ENCODE data around the gene ACVR1.
A peak's percentile ranks its signal among the peaks of the same experiment; 100 is the strongest.
"Not testable (repeated sequence)": the region's sequence is repeated elsewhere in the genome, so short reads cannot be mapped to it uniquely, and the experiment has no call there.

Gene ACVR1

GRCh38 chr2:157900684-157901083 lies 24.6 kb upstream of the ACVR1 start:
- Mint-ChIP-seq H3K4me1 (ENCODE audit: low read depth) (peaks cover 55% of the 10 kb centered on the region), H3K27ac (peak overlapping the region; percentile 100), H3K9me3 (peaks cover 3% of the 10 kb centered on the region), H3K4me3 (peak overlapping the region; percentile 88), H3K27me3 (ENCODE audit: low read depth) (no peaks in the 10 kb centered on the region), H3K36me3 (ENCODE audit: low read depth) (peaks cover 6% of the 10 kb centered on the region)
- DNase-seq (ENCODE audit: low spot score): no peak

- Mint-ChIP-seq H3K27me3 (ENCODE audit: low read depth) (no peaks in the 10 kb centered on the region), H3K4me1 (ENCODE audit: low read depth) (peaks cover 58% of the 10 kb centered on the region), H3K9me3 (peaks cover 3% of the 10 kb centered on the region), H3K36me3 (ENCODE audit: low read depth) (peaks cover 6% of the 10 kb centered on the region), H3K27ac (peak overlapping the region; percentile 100), H3K4me3 (peak overlapping the region; percentile 88)
- DNase-seq (ENCODE audit: low spot score): no peak
Measured at GRCh38 chr2:157900203-157900602, 24.1 kb upstream of the ACVR1 start.

GRCh38 chr2:157899125-157899839 lies 23.2 kb upstream of the ACVR1 start:
- peak; percentile 53 for DNase-seq (ENCODE audit: low spot score)
- peaks cover 6% of the 10 kb centered on the region for H3K36me3 Mint-ChIP-seq (ENCODE audit: low read depth)
- peaks cover 3% of the 10 kb centered on the region for H3K9me3 Mint-ChIP-seq
- H3K4me1 Mint-ChIP-seq (ENCODE audit: low read depth): peaks cover 59% of the 10 kb centered on the region
- no peaks in the 10 kb centered on the region for H3K27me3 Mint-ChIP-seq (ENCODE audit: low read depth)
- H3K4me3 Mint-ChIP-seq: peak overlapping the region; percentile 88
- peak overlapping the region; percentile 100 for H3K27ac Mint-ChIP-seq

DNA sequence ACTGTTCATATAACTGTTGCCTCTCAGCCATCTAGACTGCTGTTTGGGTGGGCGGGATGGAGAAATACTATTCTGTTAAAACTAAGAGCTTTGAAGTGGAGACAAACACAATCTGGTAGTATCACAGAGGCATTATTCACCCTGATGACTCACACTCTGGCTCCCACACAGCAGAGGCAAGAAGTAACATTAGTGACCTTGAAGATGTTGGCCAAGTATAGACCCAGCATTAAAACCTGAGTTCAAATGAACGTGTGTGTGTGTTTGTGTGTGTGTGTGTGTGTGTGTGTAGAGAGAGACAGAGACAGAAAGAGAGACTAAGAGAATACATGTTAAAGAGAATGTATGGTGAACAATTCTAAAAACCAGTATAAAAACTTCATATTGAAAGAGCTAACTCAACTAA lies 22.5 kb upstream of the ACVR1 start:
- peak; percentile 83 for DNase-seq (ENCODE audit: low spot score)
- H3K27ac Mint-ChIP-seq: peak overlapping the region; percentile 100
- peak overlapping the region; percentile 88 for H3K4me3 Mint-ChIP-seq
- peaks cover 62% of the 10 kb centered on the region for H3K4me1 Mint-ChIP-seq (ENCODE audit: low read depth)
- H3K27me3 Mint-ChIP-seq (ENCODE audit: low read depth): no peaks in the 10 kb centered on the region
- peaks cover 3% of the 10 kb centered on the region for H3K9me3 Mint-ChIP-seq
- H3K36me3 Mint-ChIP-seq (ENCODE audit: low read depth): peaks cover 6% of the 10 kb centered on the region

GRCh38 chr2:157897106-157897971 lies 21.2 kb upstream of the ACVR1 start:
- peak; percentile 44 for DNase-seq (ENCODE audit: low spot score)
- H3K27me3 Mint-ChIP-seq (ENCODE audit: low read depth): no peaks in the 10 kb centered on the region
- H3K4me1 Mint-ChIP-seq (ENCODE audit: low read depth): peaks cover 65% of the 10 kb centered on the region
- H3K9me3 Mint-ChIP-seq: peaks cover 3% of the 10 kb centered on the region
- peak overlapping the region; percentile 88 for H3K4me3 Mint-ChIP-seq
- peak overlapping the region; percentile 100 for H3K27ac Mint-ChIP-seq
- peaks cover 6% of the 10 kb centered on the region for H3K36me3 Mint-ChIP-seq (ENCODE audit: low read depth)

DNA sequence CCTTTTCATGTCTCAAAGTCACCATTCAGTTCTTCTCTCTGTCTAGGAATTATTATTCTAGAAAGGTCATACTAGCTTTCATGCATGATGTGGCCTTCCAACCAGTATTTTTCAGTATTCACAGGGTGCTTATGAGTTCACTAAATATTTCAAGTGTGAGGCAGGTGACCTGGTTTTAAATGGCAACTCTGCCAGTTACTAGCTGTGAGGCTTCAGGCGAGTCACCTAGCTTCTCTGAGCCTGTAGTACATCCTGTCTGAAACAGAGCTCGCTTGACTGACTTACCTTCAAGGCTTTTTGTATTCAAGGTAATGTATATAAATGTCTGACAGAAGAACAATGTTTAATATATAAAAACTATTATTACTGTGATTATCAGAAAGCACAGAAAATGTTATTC lies 19.4 kb upstream of the ACVR1 start:
- H3K4me3 Mint-ChIP-seq: no peak overlapping the region
- DNase-seq (ENCODE audit: low spot score): no peak
- H3K4me1 Mint-ChIP-seq (ENCODE audit: low read depth): peaks cover 68% of the 10 kb centered on the region
- no peaks in the 10 kb centered on the region for H3K27me3 Mint-ChIP-seq (ENCODE audit: low read depth)
- peaks cover 10% of the 10 kb centered on the region for H3K36me3 Mint-ChIP-seq (ENCODE audit: low read depth)
- H3K9me3 Mint-ChIP-seq: peaks cover 3% of the 10 kb centered on the region
- no peak overlapping the region for H3K27ac Mint-ChIP-seq

DNA sequence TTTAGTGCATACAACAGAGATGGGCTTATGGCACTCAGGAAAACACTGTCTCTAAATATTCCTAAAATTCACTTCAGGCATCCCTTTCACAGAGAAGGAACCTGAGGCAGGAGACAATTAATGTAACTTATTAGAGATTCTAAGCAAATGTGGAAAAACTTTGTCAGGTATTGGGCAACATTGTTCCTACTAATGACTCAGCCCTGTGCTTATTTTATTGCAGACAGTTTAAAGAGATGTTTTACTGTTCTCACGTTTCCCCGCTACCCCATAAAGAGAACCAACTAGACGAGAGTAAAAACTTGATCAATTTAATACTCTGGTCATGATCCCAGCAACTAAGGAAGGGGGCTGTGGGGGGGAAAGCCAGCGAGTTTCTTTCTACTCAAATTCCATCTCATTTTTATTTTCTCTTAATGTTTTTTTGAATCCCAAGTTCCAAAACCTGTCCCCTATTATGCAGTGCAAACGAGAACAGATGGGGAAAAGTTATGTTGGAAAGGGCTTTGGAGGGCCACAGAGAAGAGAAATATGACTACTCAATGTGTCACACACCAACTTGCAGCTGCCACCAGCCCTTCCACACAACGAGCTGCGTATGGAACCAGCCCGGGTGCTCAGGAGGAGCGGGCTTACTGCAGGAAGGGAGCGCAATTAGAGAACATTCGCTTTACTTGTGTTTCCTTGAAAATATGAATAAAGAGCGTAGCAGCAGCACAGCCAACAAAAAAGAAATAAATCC lies 18.7 kb upstream of the ACVR1 start:
- peaks cover 66% of the 10 kb centered on the region for H3K4me1 Mint-ChIP-seq (ENCODE audit: low read depth)
- no peak for DNase-seq (ENCODE audit: low spot score)
- H3K36me3 Mint-ChIP-seq (ENCODE audit: low read depth): peaks cover 12% of the 10 kb centered on the region
- H3K4me3 Mint-ChIP-seq: no peak overlapping the region
- peaks cover 4% of the 10 kb centered on the region for H3K9me3 Mint-ChIP-seq
- H3K27ac Mint-ChIP-seq: peak overlapping the region; percentile 52
- no peaks in the 10 kb centered on the region for H3K27me3 Mint-ChIP-seq (ENCODE audit: low read depth)

GRCh38 chr2:157893611-157894010 lies 17.5 kb upstream of the ACVR1 start:
- Mint-ChIP-seq H3K36me3 (ENCODE audit: low read depth) (peaks cover 17% of the 10 kb centered on the region), H3K27ac (no peak overlapping the region), H3K9me3 (peaks cover 11% of the 10 kb centered on the region), H3K27me3 (ENCODE audit: low read depth) (no peaks in the 10 kb centered on the region), H3K4me3 (no peak overlapping the region), H3K4me1 (ENCODE audit: low read depth) (peaks cover 62% of the 10 kb centered on the region)
- DNase-seq (ENCODE audit: low spot score): no peak

DNA sequence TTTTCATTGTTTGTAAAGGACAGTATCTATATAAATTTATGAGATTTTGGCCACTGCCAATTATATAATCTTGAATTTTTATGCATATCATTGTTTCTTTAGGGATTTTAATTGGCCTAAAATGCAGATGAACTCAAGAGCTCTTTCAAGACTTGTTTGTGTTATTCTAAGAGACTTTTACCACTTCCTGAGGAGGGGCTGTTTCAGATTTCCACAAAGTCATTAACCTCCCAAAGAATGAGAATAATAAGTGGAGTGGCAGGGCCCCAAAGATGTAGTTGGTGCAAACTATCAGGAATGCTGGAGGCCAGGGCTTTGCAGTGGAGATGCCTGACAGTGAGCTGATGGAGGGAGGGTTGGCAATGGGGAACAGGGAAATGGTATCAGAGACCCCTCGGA lies 15.5 kb upstream of the ACVR1 start:
- H3K27ac Mint-ChIP-seq: peak overlapping the region; percentile 73

GRCh38 chr2:157890969-157891642 lies 15.0 kb upstream of the ACVR1 start:
- H3K4me1 Mint-ChIP-seq (ENCODE audit: low read depth): peaks cover 44% of the 10 kb centered on the region
- peaks cover 8% of the 10 kb centered on the region for H3K9me3 Mint-ChIP-seq
- H3K27ac Mint-ChIP-seq: peak overlapping the region; percentile 78
- H3K4me3 Mint-ChIP-seq: peak overlapping the region; percentile 79
- H3K36me3 Mint-ChIP-seq (ENCODE audit: low read depth): peaks cover 16% of the 10 kb centered on the region
- DNase-seq (ENCODE audit: low spot score): no peak
- no peaks in the 10 kb centered on the region for H3K27me3 Mint-ChIP-seq (ENCODE audit: low read depth)

More for the DNA sequence above, 15.5 kb upstream of the ACVR1 start:
- peaks cover 50% of the 10 kb centered on the region for H3K4me1 Mint-ChIP-seq (ENCODE audit: low read depth)
- H3K27me3 Mint-ChIP-seq (ENCODE audit: low read depth): no peaks in the 10 kb centered on the region
- H3K4me3 Mint-ChIP-seq: peak overlapping the region; percentile 79
- peaks cover 18% of the 10 kb centered on the region for H3K36me3 Mint-ChIP-seq (ENCODE audit: low read depth)
- H3K9me3 Mint-ChIP-seq: peaks cover 8% of the 10 kb centered on the region
- DNase-seq (ENCODE audit: low spot score): no peak

DNA sequence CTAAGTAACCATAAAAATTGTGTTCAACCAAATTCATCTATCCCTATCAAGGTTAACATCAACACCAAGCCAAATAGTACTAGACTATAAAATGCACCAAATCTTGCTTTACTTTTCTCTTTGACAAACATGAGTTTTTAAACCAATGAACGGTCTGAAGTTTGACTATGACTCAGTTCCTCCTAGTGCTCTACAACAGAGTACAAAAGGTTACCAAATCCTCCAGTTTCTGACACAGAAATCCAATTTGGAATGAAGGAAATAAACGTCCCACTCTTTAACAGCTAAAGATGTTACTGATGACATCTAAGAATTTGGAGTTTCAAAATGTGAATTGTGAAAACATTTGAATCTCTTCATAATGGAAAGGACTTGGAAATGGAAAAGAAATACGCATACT lies 11.8 kb upstream of the ACVR1 start:
- H3K27me3 Mint-ChIP-seq (ENCODE audit: low read depth): no peaks in the 10 kb centered on the region

GRCh38 chr2:157884533-157884932 lies 8.4 kb upstream of the ACVR1 start:
- H3K4me1 Mint-ChIP-seq (ENCODE audit: low read depth); H3K27me3 Mint-ChIP-seq (ENCODE audit: low read depth); H3K27ac Mint-ChIP-seq; DNase-seq (ENCODE audit: low spot score); H3K9me3 Mint-ChIP-seq; H3K36me3 Mint-ChIP-seq (ENCODE audit: low read depth); H3K4me3 Mint-ChIP-seq: not testable (repeated sequence)

More for the DNA sequence above, 11.8 kb upstream of the ACVR1 start:
- peaks cover 16% of the 10 kb centered on the region for H3K36me3 Mint-ChIP-seq (ENCODE audit: low read depth)
- H3K27ac Mint-ChIP-seq: no peak overlapping the region
- no peak for DNase-seq (ENCODE audit: low spot score)
- H3K9me3 Mint-ChIP-seq: peaks cover 8% of the 10 kb centered on the region
- H3K4me3 Mint-ChIP-seq: no peak overlapping the region
- H3K4me1 Mint-ChIP-seq (ENCODE audit: low read depth): peaks cover 27% of the 10 kb centered on the region

DNA sequence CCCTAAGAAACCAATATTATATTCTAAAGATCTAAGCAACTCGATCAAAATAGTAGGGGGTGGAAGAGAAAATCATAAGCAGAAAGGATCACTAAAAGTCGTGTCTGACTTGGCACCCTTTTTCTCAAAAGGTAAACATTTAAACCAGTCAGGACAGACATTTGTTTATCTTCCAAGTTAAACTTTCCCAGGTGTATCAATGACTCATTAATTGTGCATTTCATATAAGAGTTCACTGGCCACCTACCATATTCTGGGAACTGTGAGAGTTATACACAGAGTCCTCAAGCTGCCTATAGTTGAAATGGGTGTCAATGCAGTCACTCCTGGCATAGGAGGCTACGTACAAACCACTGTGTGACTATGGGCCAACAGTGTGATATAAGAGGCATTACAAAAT lies 4.8 kb upstream of the ACVR1 start:
- no peak for DNase-seq (ENCODE audit: low spot score)
- no peak overlapping the region for H3K4me3 Mint-ChIP-seq
- peaks cover 25% of the 10 kb centered on the region for H3K4me1 Mint-ChIP-seq (ENCODE audit: low read depth)
- H3K27me3 Mint-ChIP-seq (ENCODE audit: low read depth): no peaks in the 10 kb centered on the region
- no peak overlapping the region for H3K27ac Mint-ChIP-seq
- H3K9me3 Mint-ChIP-seq: no peaks in the 10 kb centered on the region
- peaks cover 13% of the 10 kb centered on the region for H3K36me3 Mint-ChIP-seq (ENCODE audit: low read depth)
